GM12873 (cell line): ENCODE data around the gene C1orf185.

Experiments used
- TF ChIP-seq, protein P1 (sequence below): IDR thresholded peaks from 2 replicates; pipeline ENCODE4 v1.5.1; 2012; ENCODE audit warnings: low read depth, mild to moderate bottlenecking, moderate library complexity, low read length, control low read depth; ENCODE audit not compliant: insufficient read depth; ENCODE audit errors: missing control alignments

The C1orf185 gene

DNA sequence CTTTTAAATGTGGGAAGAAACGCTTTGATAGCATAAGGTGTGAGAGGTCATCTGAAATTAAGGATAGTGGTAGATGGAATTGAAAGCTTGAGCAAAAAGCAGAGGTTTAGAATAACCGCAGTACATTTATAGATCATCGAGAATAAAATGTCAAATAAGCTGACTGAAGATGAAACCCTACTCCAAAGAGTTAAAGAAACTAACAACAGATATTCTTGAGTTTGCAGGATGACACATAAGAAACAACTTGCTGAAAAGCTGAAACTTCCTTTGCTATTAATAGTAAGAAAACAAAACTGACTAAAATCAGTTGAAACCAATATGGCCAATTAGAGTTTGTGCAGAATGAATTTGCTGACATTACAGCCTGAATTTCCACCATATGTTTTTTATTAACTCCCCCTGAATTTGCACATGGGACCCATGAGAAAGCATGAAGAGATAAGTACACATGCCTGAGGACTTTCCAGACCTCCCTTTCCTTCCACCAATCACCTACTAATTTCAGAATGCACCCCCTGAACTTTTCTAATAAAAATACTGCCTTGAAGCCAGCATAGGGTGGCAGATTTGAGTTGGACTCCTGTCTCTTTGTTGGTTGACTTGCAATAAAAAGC is 1.7 kb upstream of the C1orf185 start:
- TF ChIP-seq, protein P1, sequence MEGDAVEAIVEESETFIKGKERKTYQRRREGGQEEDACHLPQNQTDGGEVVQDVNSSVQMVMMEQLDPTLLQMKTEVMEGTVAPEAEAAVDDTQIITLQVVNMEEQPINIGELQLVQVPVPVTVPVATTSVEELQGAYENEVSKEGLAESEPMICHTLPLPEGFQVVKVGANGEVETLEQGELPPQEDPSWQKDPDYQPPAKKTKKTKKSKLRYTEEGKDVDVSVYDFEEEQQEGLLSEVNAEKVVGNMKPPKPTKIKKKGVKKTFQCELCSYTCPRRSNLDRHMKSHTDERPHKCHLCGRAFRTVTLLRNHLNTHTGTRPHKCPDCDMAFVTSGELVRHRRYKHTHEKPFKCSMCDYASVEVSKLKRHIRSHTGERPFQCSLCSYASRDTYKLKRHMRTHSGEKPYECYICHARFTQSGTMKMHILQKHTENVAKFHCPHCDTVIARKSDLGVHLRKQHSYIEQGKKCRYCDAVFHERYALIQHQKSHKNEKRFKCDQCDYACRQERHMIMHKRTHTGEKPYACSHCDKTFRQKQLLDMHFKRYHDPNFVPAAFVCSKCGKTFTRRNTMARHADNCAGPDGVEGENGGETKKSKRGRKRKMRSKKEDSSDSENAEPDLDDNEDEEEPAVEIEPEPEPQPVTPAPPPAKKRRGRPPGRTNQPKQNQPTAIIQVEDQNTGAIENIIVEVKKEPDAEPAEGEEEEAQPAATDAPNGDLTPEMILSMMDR, result no peak

DNA sequence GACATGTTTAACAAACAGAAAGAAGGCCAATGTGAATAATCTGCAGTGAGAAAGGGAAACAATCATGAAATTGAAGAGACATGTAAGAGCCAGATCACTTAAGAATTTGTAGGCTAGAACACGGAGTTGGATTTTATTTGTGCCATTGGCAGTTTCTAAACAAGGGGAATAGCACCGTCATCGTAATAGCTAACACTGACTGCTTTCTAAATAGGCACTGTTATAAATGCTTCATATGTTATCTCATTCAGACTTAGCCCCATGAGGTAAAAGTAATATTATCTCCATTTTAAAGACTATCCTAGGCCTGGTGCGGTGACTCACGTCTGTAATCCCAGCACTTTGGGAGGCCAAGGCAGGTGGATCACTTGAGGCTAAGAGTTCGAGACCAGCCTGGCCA is 12.1 kb downstream of the C1orf185 start:
- TF ChIP-seq, protein P1, result no peak

DNA sequence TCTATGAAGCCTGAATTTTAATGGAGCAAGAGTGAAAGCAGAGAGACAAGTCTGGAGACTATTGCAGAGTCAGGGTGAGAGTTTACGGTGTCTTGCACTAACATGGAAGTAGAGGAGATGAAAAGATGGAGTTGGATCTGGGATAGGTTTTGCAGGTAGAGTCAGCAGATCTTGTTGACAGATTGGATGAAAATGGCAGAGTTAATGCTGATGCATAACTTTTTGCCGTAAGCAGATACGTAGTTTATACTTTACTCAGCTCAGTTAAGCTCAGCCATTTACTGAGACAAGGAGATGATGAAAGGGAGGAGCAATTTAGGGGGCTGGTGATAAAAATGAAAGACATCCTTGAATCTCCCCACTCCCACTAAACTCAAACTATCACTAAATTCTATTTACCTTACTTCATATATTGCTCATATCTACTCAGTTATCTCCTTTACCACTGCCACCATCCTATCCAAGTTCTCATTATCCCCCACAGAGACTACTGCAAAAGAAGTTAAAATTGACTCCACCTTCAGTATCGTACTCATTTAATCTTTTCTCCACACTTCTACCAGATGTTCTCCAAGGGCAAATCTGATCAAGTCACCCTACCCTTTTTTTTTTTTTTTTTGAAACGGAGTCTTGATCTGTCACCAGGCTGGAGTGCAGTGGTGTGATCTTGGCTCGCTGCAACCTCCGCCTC is 13.8 kb downstream of the C1orf185 start:
- TF ChIP-seq, protein P1, result no peak

DNA sequence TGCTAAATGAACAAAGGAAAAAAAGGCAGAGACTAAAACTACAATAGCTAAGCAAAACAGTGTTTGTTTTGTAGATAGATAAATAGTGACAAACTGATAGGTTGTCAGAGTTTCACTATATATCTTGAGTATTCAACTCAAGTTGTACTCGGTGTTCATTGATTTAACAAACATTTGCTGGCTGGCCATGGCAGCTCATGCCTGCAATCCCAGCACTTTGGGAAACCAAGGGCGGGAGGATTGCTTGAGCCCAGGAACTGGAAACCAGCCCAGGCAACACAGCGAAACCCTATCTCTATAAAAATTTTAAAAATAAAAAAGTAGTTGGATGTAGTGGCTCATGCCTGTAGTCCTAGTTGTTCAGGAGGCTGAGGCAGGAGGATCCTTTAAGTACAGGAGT is 17.3 kb downstream of the C1orf185 start:
- TF ChIP-seq, protein P1, result no peak

DNA sequence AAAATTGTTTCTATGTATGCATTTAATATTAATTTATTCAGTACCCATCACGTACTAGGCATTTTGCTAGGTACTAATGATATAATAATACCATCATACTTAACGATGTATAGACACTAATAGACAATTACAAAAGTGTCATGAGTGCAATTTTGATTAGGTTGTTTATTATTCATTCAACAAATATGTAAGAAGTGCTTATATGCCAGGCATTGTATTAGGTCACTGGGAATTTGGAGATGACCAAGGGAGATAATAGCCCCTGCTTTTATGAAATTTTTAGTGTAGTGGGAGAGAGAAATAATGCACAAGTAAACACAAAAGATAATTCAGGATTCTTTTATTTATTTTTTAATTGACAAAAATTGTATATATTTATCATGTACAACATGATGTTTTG is 18.6 kb downstream of the C1orf185 start:
- TF ChIP-seq, protein P1, result no peak

DNA sequence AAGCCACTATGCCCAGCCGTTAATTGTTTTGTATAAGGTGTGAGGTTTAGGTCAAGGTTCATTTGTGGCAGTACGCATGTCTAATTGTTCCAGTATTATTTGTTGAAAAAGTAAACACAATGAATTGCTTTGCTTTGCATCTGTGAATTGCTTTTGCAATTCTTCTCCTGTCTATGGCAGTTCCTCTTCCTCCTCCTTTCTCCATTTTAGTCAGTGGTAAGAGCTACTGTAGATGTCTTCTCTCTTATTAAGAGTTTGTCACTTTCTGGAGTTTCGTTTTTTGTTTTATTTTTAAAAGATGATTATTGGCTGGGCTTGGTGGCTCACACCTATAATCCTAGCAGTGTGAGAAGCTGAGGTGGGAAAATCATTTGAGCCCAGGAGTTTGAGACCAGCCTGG is 29.2 kb downstream of the C1orf185 start:
- TF ChIP-seq, protein P1, result no peak

DNA sequence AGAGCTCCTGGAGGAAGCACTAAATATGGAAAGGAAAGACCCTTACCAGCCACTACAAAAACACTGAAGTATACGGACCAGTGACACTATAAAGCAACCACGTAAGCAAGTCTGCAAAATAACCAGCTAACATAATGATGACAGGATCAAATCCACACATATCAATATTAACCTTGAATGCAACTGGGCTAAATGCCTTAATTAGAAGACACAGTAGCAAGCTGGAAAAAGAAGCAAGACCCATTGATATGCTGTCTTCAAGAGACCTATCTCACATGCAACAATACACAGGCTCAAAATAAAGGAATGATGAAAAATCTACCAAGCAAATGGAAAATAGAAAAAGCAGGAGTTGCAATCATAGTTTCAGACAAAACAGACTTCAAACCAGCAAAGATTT is 31.0 kb downstream of the C1orf185 start:
- TF ChIP-seq, protein P1, result no peak
